Lung (tissue), 12 donors: ENCODE data around the gene GDI1. TPM values are rescaled to one million over a fixed set of nuclear protein-coding genes. Genes with fewer than 3 reads are reported as not detected.

Experiments
- ATAC-seq: fragments of 200-7000 bp; cut with Tn5 transposase; one replicate; pipeline ENCODE4 v1.9.1; 2020; ENCODE audit warnings: moderate number of reproducible peaks; ENCODE audit not compliant: insufficient read depth, low FRiP score
- DNase-seq, 3 donors: peaks; one replicate each; pipeline ENCODE4 v3.0.0-alpha.2; 2013 to 2017
- H3K27ac ChIP-seq, 2 donors: one replicate each; pipeline ENCODE4 v1.5.1; 2013; ENCODE audit warnings: mild to moderate bottlenecking in 2 of 2, moderate library complexity in 2 of 2, control low read depth in 1 of 2, inconsistent platforms in 1 of 2, low read depth in 1 of 2, low read length in 1 of 2
- H3K27me3 ChIP-seq, 3 donors: one replicate each; pipeline ENCODE4 v1.5.1; 2013; ENCODE audit warnings: low read length in 2 of 3; ENCODE audit not compliant: control insufficient read depth in 3 of 3, insufficient read depth in 3 of 3
- H3K36me3 ChIP-seq, 4 donors: one replicate each; pipeline ENCODE4 v1.5.1; 2013; ENCODE audit warnings: low read length in 4 of 4, mild to moderate bottlenecking in 1 of 4, moderate library complexity in 1 of 4; ENCODE audit not compliant: control insufficient read depth in 4 of 4, insufficient read depth in 4 of 4
- H3K4me1 ChIP-seq, 5 donors: one replicate each; pipeline ENCODE4 v1.5.1; 2013; ENCODE audit warnings: low read length in 5 of 5, mild to moderate bottlenecking in 2 of 5, moderate library complexity in 1 of 5; ENCODE audit not compliant: control insufficient read depth in 5 of 5, insufficient read depth in 5 of 5
- H3K4me3 ChIP-seq: one replicate; pipeline ENCODE4 v1.5.1; 2013; ENCODE audit warnings: mild to moderate bottlenecking, control low read depth, moderate library complexity
- H3K9ac ChIP-seq, 2 donors: one replicate each; pipeline ENCODE4 v1.5.1; 2013; ENCODE audit warnings: low read length in 2 of 2, control low read depth in 1 of 2; ENCODE audit not compliant: insufficient read depth in 1 of 2
- H3K9me3 ChIP-seq, 4 donors: one replicate each; pipeline ENCODE4 v1.5.1; 2013; ENCODE audit warnings: low read length in 3 of 4, mild to moderate bottlenecking in 1 of 4, moderate library complexity in 1 of 4; ENCODE audit not compliant: control insufficient read depth in 4 of 4, insufficient read depth in 3 of 4
- WGBS, 2 donors: extraction: QIAGEN DNeasy Blood & Tissue Kit; methylation state at CpG; one replicate each; pipeline ENCODE4 v1.1.7; 2013; 5-methylcytosine and 5-hydroxymethylcytosine counted together
- polyA plus RNA-seq, 2 donors: library from polyadenylated mRNA; stranded (reverse); fragments of 200-250 nt; gene quantifications; one replicate each; pipeline ENCODE4 v1.2.1, GENCODE V29; 2013
- total RNA-seq, 2 donors: library from RNA; depleted of rRNA in 1 of 2; stranded (reverse); fragments of >200 nt in 1 of 2; gene quantifications; one replicate each; pipeline ENCODE4 v1.2.1, GENCODE V29; 2014 to 2021
- TF ChIP-seq, protein P1 (sequence below): IDR thresholded peaks from 2 replicates; pipeline ENCODE4 v1.5.1; 2012; ENCODE audit warnings: mild to moderate bottlenecking; ENCODE audit errors: control extremely low read depth, extremely low read depth
- donor health status: control.
- donor health status: control.
- donor health status: Bipolar disorder and iron deficiency.
- donor health status: healthy.
- donor health status: DM: yes; HTN: yes; CAD: no.

GDI1 gene
- total and polyA plus RNA-seq, 4 donors, result 64.0 to 130 (median 116) TPM

DNA sequence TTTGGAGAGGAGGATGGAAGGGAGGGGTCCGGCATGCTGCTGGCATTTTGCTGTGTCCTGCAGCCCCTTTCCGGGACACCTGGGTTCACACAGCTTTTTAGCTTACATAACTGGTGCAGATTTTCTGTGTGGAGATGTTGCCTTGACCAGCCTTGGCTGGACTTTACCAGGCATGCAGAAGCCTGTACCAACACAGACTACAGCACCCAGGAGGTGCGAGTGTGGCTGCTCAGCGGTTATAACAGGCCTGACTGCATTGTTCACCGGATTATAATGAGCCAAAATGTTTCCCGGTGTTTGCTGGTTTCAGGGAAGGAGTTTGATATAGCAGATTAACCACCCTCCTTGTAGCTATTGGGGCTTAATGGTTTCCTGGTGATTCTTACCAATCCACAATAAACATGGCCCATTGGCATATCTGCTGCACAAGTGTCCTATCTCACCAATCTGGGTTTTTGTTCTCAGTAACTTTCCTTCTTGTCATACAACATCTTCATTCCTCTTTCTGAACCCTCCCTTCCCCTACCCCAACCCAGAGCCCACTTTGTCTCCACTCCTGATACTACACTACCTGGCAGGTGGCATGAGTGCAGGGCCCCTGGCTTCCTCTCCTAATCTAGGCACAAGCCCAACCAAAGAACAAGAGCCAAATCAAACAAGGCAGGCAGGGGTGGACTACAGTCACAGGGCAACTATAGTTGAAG lies 34.9 kb upstream of the GDI1 start:
- Histone ChIP-seq H3K36me3 (peaks cover 4 to 18% (median 13%) of the 10 kb centered on the region in 4 donors), H3K27me3 (no peaks in the 10 kb centered on the region), H3K4me1 (peaks cover 0 to 14% (median 0%) of the 10 kb centered on the region in 5 donors), H3K9ac (no peak overlapping the region), H3K9me3 (peaks cover 0 to 4% (median 2%) of the 10 kb centered on the region in 4 donors), H3K4me3 (no peak overlapping the region), H3K27ac (no peak overlapping the region)
- 70 to 73% methylated on average over 6 of the region's 6 CpGs for WGBS, 2 donors
- ATAC-seq (no peak), DNase-seq (no peak)
- TF ChIP-seq, protein P1, sequence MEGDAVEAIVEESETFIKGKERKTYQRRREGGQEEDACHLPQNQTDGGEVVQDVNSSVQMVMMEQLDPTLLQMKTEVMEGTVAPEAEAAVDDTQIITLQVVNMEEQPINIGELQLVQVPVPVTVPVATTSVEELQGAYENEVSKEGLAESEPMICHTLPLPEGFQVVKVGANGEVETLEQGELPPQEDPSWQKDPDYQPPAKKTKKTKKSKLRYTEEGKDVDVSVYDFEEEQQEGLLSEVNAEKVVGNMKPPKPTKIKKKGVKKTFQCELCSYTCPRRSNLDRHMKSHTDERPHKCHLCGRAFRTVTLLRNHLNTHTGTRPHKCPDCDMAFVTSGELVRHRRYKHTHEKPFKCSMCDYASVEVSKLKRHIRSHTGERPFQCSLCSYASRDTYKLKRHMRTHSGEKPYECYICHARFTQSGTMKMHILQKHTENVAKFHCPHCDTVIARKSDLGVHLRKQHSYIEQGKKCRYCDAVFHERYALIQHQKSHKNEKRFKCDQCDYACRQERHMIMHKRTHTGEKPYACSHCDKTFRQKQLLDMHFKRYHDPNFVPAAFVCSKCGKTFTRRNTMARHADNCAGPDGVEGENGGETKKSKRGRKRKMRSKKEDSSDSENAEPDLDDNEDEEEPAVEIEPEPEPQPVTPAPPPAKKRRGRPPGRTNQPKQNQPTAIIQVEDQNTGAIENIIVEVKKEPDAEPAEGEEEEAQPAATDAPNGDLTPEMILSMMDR, result no peak

DNA sequence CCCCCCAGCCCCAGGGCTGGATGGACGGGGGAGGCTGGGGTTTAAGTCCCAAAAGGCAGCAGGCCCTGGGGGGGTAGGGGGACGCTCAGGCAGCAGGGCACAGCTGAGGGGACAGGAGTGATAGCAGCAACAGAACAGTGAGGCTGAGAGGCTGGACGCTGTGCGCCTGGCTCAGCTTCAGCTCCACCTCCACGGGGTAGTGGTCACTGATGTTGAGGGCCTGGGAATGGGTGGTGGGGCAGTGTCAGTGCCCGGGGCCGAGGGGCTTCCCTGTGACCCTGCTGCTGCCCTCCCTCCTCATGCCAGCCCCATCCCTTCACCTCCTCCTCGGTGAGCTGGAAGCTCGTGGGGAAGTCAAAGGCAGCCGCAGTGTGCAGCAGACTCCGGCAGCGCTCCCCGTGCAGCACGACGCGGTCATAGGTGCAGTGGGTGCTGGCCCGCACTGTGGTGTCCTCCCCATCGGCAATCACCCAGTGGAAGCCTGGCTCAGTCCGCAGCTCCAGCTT lies 34.3 kb upstream of the GDI1 start:
- Histone ChIP-seq H3K9ac (no peak overlapping the region), H3K9me3 (peaks cover 0 to 4% (median 0%) of the 10 kb centered on the region in 4 donors), H3K4me1 (peaks cover 0 to 12% (median 0%) of the 10 kb centered on the region in 5 donors), H3K36me3 (peaks cover 4 to 18% (median 13%) of the 10 kb centered on the region in 4 donors), H3K27ac (no peak overlapping the region), H3K27me3 (no peaks in the 10 kb centered on the region), H3K4me3 (no peak overlapping the region)
- TF ChIP-seq, protein P1, result no peak
- DNase-seq (no peak), ATAC-seq (no peak)
- WGBS, 2 donors, result 80 to 91% methylated on average over 14 to 19 of the region's 19 CpGs

DNA sequence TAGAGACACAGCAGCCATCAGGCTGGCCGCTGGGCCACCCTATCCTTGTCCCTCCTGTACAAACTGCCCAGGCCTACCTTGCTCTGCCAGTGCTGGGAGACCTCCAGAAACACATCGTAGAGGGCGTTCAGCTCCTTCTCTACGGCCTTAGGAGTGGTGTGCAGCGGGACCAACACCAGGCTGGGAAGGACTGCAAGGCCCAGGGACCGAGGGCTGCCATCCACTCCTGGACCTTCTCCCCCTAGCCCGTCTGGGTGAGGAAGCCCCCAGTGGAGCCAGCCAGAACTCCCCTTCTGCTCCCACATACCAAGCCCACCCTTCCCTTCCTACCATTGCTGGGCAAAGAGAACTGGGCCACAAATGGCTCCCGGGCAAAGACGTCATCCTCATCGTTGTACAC lies 33.8 kb upstream of the GDI1 start:
- H3K4me3 ChIP-seq, result no peak overlapping the region
- H3K9me3 ChIP-seq, result peaks cover 0 to 4% (median 0%) of the 10 kb centered on the region in 4 donors
- DNase-seq (no peak), ATAC-seq (no peak)
- H3K27ac ChIP-seq, result no peak overlapping the region
- no peaks in the 10 kb centered on the region for H3K27me3 ChIP-seq
- H3K4me1 ChIP-seq, result peaks cover 0 to 12% (median 0%) of the 10 kb centered on the region in 5 donors
- TF ChIP-seq, protein P1, result no peak
- H3K9ac ChIP-seq, result no peak overlapping the region
- H3K36me3 ChIP-seq, result peaks cover 4 to 18% (median 13%) of the 10 kb centered on the region in 4 donors
- 84 to 86% methylated on average over 5 to 10 of the region's 10 CpGs for WGBS, 2 donors
